Stimulated activated CD8-positive, alpha-beta memory T cell treated with anti-CD3 and anti-CD28 coated beads, Interleukin-4, amount 100 ng/mL, for 24 hours (primary cell): ENCODE data around the gene PTPRN2.
A peak's percentile ranks its signal among the peaks of the same experiment; 100 is the strongest.
"Not testable (repeated sequence)": the region's sequence is repeated elsewhere in the genome, so short reads cannot be mapped to it uniquely, and the experiment has no call there.

ENCODE experiments used
- DNase-seq: peaks from one replicate; pipeline ENCODE4 v3.0.0-alpha.2; 2020; ENCODE audit warnings: low read depth

Gene PTPRN2

DNA sequence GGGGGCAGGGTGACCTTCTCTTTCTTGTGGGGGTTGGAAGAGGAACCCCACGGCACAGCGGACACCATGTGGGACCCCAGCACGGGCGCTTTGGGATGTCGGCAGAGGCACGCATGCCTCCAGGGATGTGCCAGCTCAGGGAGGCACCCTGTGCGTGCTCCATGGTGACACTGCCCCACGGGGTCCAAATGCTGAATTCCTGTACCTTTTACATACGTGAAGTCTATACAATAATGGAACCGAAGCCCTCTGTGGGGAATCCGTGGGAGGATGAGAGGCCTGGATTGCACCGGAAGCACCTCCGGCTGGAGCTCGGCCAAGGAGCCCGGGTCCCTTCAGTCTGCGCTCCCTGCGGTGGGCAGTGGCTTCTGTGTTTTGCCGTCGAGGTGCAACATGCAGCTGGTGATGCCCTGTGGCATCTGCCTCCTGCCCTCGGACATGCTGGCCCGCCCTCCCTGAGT lies 726.6 kb downstream of the PTPRN2 start:
- DNase-seq = no peak

DNA sequence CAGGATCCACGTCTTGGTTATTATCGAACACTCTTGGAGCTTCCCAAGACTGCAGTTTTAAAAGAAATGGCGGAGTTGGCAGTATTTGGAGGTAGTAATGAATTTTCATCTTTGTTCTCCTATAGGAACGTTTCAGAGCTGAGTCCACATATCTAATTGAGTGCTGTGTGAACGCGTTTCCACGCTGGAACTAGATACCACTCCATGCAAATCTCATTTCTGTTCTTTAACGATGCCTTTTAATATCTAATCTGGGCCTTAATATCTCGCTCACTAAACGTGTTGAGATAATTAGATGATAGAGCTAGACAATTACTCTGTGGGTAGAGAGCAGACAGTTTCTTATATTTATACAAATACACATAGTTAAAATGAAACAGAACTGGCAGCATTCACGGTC lies 727.2 kb downstream of the PTPRN2 start:
- DNase-seq = no peak

DNA sequence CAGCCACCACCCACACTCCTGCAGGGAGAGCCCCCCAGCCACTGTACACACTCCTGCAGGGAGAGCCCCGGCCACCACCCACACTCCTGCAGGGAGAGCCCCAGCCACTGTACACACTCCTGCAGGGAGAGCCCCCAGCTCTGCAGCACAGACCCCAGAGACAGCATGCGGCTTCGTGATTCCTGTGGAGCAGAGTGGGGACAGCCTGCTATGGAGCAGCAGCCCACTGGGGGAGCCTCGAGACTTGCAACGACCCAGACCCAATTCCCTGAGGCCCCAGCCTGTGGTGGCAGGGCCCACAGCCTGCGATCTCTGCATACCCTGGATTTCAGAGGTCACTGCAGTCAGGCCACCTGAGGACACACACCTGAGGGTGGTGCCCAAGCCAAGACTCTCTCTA lies 727.7 kb downstream of the PTPRN2 start:
- DNase-seq = no peak

- DNase-seq = no peak
Observed at GRCh38 chr7:157857578-157858075, 730.0 kb downstream of the PTPRN2 start.

GRCh38 chr7:157856873-157857577 lies 730.6 kb downstream of the PTPRN2 start:
- DNase-seq = no peak

DNA sequence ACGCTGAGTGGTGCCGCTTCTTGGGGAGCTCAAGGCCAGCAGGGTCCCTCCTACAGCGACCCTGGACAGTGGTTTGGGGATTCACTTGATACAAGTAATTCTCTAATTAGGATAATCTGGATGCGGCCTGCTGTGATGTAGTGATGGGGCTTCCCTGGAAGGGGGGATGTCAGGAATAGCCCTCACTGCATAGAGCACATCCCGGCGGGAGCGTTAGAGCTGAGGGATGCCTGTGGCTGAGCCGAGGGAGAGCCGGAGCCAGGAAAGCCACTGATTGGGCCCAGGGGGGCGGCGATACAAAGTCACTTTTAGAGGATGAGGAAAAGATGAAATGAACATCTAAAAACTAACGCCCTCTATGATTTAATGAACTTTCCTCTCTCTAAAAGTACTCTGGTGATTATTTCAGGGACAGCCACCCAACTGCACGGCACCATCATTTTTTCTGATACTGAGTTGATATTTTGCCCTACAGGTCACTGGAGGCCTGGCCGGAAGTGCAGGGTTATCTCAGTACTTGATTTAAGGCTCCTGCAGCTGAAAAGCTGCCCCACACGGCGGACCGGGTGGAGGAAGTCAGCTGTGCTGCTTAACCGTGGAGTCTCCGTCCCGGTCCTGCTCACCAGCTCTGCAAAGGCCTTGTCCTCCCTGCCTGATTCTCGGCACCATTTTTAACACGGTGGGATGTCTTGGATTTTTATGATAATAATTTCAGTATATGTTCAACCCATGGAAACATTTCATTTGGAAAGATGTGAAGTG lies 732.0 kb downstream of the PTPRN2 start:
- DNase-seq = no peak

GRCh38 chr7:157855016-157855415 lies 732.6 kb downstream of the PTPRN2 start:
- DNase-seq = no peak

- no peak for DNase-seq
Observed at GRCh38 chr7:157854066-157854891, 733.3 kb downstream of the PTPRN2 start.

- DNase-seq = no peak
Observed at GRCh38 chr7:157853789-157854065, 733.9 kb downstream of the PTPRN2 start.

DNA sequence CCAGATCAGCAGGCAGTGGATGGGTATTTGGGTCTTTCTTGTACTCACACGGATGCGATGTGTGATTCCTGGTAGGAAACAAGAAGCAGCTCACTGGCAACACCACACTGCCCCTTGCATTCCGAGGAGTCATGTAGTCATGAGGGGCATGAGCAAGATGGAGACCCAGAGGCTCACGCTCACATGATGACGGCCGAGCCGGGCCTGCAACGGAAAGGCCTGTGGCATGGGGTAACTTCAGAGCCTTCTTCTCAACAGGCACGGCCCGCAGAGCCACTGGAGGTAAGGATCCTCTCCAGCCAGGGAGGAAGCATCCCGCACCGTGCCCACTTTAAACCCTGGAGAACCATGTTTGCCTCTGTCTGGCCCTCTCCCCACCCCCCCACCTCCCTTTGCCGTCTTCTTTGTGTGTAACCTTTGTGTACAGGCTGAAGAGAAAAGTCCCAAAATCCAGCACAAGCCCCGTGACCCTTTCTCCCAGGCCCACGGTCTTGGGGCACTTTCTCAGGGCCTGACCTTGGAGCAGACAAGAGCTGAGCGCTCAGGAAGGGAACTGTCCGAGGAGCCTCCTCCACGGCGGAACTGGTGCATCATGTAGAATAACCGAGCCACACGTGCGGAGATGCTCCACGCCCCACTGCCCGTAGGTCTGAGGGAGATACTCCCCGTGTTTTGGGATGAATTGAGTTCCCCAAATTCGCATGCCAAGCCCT lies 734.4 kb downstream of the PTPRN2 start:
- DNase-seq = no peak

GRCh38 chr7:157851501-157852067 lies 736.0 kb downstream of the PTPRN2 start:
- DNase-seq = peak; percentile 64

DNA sequence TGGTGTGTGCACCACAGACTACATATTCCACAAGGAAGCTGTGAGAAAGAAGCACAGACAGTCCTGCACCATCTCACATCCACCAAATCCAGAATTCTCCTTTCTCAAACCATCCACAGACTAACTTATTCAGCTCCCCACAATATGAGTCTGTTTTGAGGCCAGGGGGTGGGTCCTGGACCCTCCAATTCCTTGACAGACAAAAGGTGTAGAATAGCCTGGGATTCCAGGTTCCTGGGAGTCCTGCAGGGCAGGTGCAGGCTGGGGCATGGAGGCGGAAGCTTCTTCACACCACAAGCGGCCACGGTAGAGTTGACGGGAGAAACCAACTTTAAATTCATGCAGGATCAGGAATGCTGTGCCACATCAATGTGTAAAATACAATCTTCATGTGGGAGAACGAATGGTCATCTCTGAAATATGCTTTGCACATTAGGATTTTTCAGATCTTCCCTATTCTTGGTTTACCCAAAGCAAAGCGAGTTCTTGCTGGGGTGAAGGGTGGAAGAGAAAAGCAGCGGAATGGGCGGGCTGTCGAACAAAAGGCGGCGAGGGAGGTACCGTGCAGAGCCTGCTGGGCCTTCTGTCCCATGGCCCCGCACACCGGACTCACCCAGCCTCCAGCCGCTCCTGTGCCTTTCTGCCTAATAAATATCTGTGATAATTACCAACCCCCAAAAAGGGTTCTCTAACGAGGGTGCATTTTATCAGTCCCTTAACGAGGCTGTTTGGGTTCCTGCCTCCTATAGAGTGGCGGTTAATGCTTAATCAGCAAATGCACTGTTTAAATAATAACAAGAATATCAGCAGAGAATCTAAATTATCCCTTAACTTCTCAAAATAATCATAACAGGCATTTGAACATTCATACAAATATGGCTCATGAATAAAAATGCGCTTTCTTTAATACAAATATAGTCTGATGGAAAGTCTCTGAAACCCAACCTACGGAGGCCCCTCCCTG lies 736.9 kb downstream of the PTPRN2 start:
- no peak for DNase-seq

- DNase-seq = no peak
Observed at GRCh38 chr7:157849726-157850125, 737.9 kb downstream of the PTPRN2 start.

- DNase-seq = no peak
Observed at GRCh38 chr7:157849341-157849596, 738.4 kb downstream of the PTPRN2 start.

- DNase-seq = no peak
Observed at GRCh38 chr7:157848508-157849340, 738.9 kb downstream of the PTPRN2 start.

GRCh38 chr7:157847756-157848487 lies 739.7 kb downstream of the PTPRN2 start:
- not testable (repeated sequence) for DNase-seq

GRCh38 chr7:157846746-157847145 lies 740.9 kb downstream of the PTPRN2 start:
- DNase-seq = not testable (repeated sequence)

DNA sequence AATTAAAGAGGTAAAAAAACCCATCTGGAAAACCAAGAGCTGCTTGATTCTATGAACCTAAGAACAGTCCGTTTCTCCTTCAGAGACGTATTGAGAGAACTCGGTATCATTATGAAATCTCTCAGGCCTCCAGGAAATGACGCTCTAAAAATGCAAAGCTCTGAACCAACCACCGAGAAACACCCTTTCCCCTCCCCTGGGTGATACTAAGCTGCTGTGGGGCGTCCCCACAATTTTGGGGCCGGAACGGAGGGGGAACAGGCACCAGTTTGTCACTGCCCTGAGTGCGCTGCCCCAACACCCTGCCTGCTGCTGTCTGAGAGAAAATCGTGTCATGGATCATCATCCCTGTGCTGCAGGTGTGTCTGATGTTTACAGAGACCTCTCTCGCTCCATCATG lies 741.4 kb downstream of the PTPRN2 start:
- no peak for DNase-seq

DNA sequence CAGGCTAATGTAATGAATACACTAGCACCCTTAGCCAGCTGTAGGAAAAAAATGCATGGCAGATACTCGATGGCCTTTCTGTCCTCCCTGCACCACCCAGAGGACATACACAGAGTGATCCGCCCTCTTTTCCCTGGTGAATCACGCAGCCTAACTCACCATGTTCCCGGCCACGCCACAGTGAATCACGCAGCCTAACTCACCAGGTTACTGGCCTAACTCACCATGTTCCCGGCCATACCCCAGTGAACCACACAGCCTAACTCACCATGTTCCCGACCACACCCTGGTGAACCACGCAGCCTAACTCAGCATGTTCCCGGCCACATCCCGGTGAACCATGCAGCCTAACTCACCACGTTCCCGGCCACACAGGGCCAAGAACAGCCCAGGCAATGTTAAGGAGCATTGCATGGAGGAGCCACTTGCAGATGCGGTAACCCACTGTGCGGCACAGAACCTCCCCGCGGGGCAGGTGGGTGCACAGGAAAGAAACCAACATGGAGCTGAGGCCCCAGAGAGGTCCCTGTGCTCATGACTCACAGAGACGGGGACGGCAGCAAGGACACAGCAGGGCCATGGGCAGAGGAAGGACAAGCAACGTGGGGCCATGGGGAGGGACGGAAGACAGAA lies 742.3 kb downstream of the PTPRN2 start:
- no peak for DNase-seq
